GM18867 (cell line): ENCODE data around the gene CHST9.
"Not testable (repeated sequence)": the region's sequence is repeated elsewhere in the genome, so short reads cannot be mapped to it uniquely, and the experiment has no call there.

Experiments used
- ATAC-seq: cut with Tn5 transposase; IDR thresholded peaks from one replicate; pipeline ENCODE4 v1.9.1; 2021; ENCODE audit warnings: mild to moderate bottlenecking, moderate library complexity; ENCODE audit not compliant: unreplicated experiment

CHST9 gene

GRCh38 chr18:26943906-26944305 is 241.2 kb downstream of the CHST9 start:
- ATAC-seq, result no peak

- ATAC-seq, result no peak
Observed at GRCh38 chr18:26941584-26941983, 243.5 kb downstream of the CHST9 start.

DNA sequence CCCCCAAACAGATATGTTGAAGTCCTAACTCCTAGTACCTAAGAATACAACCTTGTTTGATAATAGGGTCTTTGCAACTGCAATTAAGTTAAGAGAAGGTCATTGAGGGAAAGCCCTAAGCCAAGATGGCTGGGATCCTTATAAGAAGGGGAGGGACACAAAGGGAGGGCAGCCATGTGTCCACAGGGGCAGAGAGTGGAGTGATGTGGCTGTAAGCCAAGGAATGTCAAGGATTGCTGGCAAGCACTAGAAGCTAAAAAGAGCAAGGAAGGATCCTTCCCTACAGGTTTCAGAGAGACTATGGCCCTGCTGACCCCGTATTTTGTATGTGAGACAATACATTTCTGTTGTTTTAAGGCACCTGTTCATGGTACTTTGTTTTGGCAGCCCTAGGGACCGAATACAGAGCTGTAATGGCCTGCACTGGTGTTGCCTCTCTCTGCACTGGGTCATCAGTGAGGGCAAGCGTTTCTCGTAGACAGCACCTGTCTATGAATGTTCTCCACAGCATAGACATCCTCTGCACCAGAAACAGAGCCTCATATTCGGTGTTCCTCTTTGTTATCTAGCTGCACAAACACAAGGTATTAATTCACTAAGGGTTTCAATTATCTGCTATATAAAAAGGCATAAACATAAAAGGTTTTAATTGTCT is 244.2 kb downstream of the CHST9 start:
- ATAC-seq, result no peak

DNA sequence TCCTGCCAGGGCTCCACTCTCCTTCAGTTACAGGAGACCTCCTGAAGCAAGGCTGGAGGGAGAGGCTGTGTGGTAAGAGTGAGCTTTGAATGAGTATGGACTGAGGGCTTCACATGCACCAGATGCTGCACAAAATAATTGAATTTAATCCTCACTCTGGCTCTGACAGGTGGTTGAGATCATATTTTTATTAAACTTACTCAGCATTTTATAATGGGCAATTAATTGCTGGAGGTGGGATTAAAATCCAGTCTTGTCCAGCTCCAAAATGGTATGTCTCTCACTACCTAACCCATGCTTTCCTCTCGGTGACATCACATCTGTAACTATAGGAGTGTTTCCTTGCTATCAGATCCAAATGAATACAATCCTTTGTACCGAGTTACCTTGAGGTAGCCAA is 253.4 kb downstream of the CHST9 start:
- ATAC-seq, result no peak

DNA sequence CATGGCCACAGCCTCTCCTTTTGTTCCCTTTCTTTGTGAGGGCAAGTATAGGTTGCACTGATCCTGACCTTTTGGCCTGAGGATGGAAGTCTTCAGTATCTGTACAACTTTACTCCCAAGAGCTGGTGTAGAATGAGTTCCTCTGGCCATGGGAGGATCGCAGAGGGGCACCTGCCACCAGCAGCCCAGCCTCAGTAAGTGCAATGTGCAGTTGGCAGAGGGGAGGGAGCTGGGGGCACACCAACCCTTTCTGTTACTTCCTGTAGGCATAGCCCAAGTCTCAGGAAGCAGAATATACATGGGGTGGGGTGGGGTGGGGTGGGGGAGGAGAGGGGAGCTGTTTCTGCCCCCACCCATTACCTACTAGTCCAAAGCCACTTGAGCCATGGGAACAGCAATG is 254.5 kb downstream of the CHST9 start:
- no peak for ATAC-seq

GRCh38 chr18:26928670-26929313 is 256.3 kb downstream of the CHST9 start:
- ATAC-seq, result no peak

- not testable (repeated sequence) for ATAC-seq
Observed at GRCh38 chr18:26927822-26928221, 257.3 kb downstream of the CHST9 start.

DNA sequence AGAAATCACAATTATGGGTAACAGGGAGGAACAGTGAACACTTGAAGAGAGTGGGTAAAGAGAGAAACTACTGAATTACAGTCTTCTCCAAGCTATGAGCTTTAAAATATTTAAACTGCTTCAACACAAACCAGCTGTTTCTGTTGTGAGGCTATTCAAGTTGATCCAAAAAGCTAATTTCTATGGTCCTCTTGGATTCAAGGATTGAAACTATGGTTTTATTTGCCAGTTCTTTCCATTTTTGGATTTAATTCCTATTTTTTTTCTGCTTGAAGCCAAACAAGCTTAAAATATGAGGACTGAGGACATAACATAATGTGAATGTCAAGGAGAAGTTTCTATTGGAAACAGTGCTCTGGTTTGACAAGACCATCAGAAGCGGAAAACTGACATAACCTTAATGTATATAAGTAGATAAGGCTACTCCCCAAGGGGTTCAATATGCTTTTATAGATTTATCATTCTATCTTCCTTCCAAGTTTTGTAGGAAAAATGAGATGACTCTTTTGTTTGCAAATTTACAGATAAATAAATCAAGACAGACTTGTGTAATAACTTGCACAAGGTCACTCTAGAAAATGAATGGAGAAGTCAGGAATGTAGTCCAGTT is 258.9 kb downstream of the CHST9 start:
- no peak for ATAC-seq

- no peak for ATAC-seq
Observed at GRCh38 chr18:26925313-26925712, 259.8 kb downstream of the CHST9 start.

GRCh38 chr18:26922313-26922712 is 262.8 kb downstream of the CHST9 start:
- no peak for ATAC-seq

GRCh38 chr18:26920644-26921043 is 264.5 kb downstream of the CHST9 start:
- no peak for ATAC-seq

- no peak for ATAC-seq
Observed at GRCh38 chr18:26919627-26920026, 265.5 kb downstream of the CHST9 start.

DNA sequence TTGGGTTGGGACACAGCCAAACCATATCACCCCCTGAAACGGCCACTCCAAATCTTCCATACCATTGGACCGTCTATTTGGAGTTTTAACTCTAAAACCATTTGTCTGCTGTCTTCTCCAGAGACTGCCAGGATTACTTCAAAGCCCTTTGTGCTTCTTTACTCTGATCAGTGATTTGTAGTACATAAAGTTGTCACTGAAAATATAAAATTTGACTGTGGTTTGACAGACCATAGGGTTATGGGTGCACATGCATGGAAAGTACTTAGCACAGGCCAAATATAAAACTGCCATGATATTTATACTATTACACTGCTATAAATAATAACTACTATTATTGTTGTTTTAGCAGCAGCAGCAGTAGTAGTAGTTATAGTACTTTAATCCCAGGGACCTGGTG is 265.9 kb downstream of the CHST9 start:
- no peak for ATAC-seq

GRCh38 chr18:26911840-26912239 is 273.3 kb downstream of the CHST9 start:
- ATAC-seq, result no peak

DNA sequence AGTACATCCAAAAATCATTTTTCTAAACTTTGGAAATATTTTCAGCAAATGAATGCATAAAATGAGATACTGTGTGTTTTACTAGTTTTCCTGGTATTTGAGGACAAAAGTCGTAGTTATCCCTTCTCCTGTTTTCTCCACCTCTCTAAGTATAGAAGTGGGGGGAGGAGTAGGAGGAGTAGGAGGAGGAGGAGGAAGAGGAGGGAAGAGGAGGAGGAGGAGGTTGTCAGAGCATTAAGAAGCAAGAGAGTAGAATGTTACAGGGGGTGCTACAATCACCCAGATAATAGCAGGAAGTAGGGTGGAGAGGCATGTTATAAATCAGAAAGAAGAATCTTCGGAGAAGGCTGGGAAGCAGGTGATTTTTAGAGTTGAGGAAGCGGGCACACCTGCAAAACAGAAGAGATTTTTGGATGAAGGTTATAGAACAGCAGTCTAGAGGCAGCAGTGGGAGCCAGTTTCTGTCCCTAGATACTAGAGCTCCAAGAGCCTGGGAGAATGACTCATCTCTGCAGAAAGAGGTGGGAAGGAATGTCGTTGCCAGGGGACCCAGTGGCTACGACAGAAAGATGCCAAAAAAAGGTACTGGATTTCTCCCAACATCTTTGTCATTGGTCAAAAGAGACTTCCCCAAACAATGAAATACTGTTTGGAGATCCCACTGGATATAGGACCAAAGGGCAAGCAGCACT is 275.4 kb downstream of the CHST9 start:
- no peak for ATAC-seq

DNA sequence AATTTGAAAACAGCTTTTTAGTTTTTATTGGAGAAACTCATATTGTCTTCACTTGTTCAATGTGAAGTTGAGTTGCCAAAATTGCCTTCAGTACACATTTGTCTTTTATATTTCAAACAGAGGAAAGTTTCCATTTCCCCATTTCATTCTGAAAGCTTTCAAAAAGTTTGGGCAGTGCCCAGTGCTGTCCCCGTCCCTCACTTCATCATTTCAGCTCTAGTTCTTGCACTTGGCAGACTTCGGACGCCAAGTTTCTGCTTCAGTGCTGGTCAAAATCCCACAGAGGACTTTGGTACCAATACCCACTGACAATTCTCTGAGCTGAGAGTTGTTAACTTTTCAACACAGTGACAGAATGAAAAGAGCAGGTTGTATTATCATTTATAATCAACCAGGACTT is 276.2 kb downstream of the CHST9 start:
- no peak for ATAC-seq

GRCh38 chr18:26902291-26902690 is 282.8 kb downstream of the CHST9 start:
- no peak for ATAC-seq

DNA sequence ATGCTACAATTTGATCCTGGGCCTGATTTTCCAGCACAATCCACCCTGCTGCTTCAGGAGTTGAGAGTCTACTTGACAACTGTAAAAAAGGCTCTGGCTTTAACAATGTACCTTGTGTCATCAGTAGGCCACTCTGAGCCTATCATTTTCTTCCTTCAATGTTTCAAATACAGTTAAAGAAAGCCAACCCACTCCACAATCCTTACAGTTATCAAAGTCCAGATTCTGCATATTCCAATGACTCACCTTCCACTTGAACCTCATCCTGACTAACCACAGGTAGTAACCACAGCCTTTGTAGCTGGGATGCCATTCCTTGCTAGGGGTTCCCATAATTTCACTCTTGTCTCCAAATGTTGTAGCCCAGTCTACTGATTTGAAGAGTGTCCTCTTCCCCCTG is 284.1 kb downstream of the CHST9 start:
- ATAC-seq, result no peak

GRCh38 chr18:26894426-26894825 is 290.7 kb downstream of the CHST9 start:
- ATAC-seq, result no peak

- no peak for ATAC-seq
Observed at GRCh38 chr18:26893996-26894395, 291.1 kb downstream of the CHST9 start.

- no peak for ATAC-seq
Observed at GRCh38 chr18:26888259-26888658, 296.8 kb downstream of the CHST9 start.
